Breast epithelium (tissue), 3 donors: ENCODE results near the gene NABP1.

ENCODE experiments used
- POLR2A ChIP-seq: fragments of 450-650 bp; IDR thresholded peaks from one replicate; pipeline ENCODE4 v1.6.1; 2016; ENCODE audit warnings: antibody characterized with exemption, mild to moderate bottlenecking, moderate library complexity
- POLR2AphosphoS5 ChIP-seq, 3 donors: sonication (generic); formaldehyde crosslinking; IDR thresholded peaks; one replicate each; pipeline ENCODE4 v1.6.1; 2017; ENCODE audit warnings: antibody characterized with exemption in 3 of 3
- TF ChIP-seq, protein P1 (sequence below), 3 donors: fragments of 450-650 bp; IDR thresholded peaks; one replicate each; pipeline ENCODE4 v1.5.1; 2016 to 2017; ENCODE audit warnings: antibody characterized with exemption in 3 of 3, mild to moderate bottlenecking in 3 of 3, moderate library complexity in 3 of 3

GRCh38 chr2:191680639-191681038 is 2.7 kb downstream of the NABP1 start:
- TF ChIP-seq, protein P1, sequence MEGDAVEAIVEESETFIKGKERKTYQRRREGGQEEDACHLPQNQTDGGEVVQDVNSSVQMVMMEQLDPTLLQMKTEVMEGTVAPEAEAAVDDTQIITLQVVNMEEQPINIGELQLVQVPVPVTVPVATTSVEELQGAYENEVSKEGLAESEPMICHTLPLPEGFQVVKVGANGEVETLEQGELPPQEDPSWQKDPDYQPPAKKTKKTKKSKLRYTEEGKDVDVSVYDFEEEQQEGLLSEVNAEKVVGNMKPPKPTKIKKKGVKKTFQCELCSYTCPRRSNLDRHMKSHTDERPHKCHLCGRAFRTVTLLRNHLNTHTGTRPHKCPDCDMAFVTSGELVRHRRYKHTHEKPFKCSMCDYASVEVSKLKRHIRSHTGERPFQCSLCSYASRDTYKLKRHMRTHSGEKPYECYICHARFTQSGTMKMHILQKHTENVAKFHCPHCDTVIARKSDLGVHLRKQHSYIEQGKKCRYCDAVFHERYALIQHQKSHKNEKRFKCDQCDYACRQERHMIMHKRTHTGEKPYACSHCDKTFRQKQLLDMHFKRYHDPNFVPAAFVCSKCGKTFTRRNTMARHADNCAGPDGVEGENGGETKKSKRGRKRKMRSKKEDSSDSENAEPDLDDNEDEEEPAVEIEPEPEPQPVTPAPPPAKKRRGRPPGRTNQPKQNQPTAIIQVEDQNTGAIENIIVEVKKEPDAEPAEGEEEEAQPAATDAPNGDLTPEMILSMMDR (IDR thresholded peaks at IDR 0.05), result no peak
- TF ChIP-seq POLR2A (no peak), POLR2AphosphoS5 (IDR thresholded peaks at IDR 0.05) (no peak)
